HEK293T (cell line): Measurements from ENCODE around the gene SLC18A3.

Experiments used
- ARNT ChIP-seq: fragments of 450-650 bp; IDR thresholded peaks from 2 replicates; pipeline ENCODE4 v1.6.1; 2017; ENCODE audit warnings: mild to moderate bottlenecking
- BHLHE40 ChIP-seq: fragments of 450-650 bp; IDR thresholded peaks from 2 replicates; pipeline ENCODE4 v1.6.1; 2016; ENCODE audit warnings: mild to moderate bottlenecking, moderate library complexity, borderline replicate concordance
- CTBP1 ChIP-seq: fragments of 450-650 bp; IDR thresholded peaks from 2 replicates; pipeline ENCODE4 v1.6.1; 2016; ENCODE audit warnings: borderline replicate concordance
- ELF4 ChIP-seq: fragments of 450-650 bp; IDR thresholded peaks from 2 replicates; pipeline ENCODE4 v1.6.1; 2017; ENCODE audit warnings: antibody characterized with exemption
- FOXA1 ChIP-seq: fragments of 450-650 bp; IDR thresholded peaks from 2 replicates; pipeline ENCODE4 v1.6.1; 2016; ENCODE audit warnings: mild to moderate bottlenecking
- FOXK2 ChIP-seq: fragments of 450-650 bp; IDR thresholded peaks from 2 replicates; pipeline ENCODE4 v1.6.1; 2016; ENCODE audit warnings: mild to moderate bottlenecking
- FOXM1 ChIP-seq: fragments of 450-650 bp; IDR thresholded peaks from 2 replicates; pipeline ENCODE4 v1.6.1; 2017; ENCODE audit warnings: mild to moderate bottlenecking, borderline replicate concordance
- L3MBTL2 ChIP-seq: fragments of 450-650 bp; conservative IDR thresholded peaks from 2 replicates; pipeline ENCODE4 v1.6.1; 2016; ENCODE audit warnings: mild to moderate bottlenecking
- NFRKB ChIP-seq: fragments of 450-650 bp; IDR thresholded peaks from 2 replicates; pipeline ENCODE4 v1.6.1; 2016; ENCODE audit warnings: mild to moderate bottlenecking, moderate library complexity
- SP1 ChIP-seq: fragments of 450-650 bp; IDR thresholded peaks from 2 replicates; pipeline ENCODE4 v1.6.1; 2017
- SUZ12 ChIP-seq: fragments of 450-650 bp; IDR thresholded peaks from 2 replicates; pipeline ENCODE4 v1.6.1; 2016; ENCODE audit warnings: mild to moderate bottlenecking
- TARDBP ChIP-seq: fragments of 450-650 bp; IDR thresholded peaks from 2 replicates; pipeline ENCODE4 v1.6.1; 2016
- ZNF384 ChIP-seq: fragments of 450-650 bp; IDR thresholded peaks from 2 replicates; pipeline ENCODE4 v1.6.1; 2016
- TF ChIP-seq, protein P1 (sequence below): fragments of 450-650 bp; IDR thresholded peaks from 2 replicates; pipeline ENCODE4 v1.6.1; 2016

DNA sequence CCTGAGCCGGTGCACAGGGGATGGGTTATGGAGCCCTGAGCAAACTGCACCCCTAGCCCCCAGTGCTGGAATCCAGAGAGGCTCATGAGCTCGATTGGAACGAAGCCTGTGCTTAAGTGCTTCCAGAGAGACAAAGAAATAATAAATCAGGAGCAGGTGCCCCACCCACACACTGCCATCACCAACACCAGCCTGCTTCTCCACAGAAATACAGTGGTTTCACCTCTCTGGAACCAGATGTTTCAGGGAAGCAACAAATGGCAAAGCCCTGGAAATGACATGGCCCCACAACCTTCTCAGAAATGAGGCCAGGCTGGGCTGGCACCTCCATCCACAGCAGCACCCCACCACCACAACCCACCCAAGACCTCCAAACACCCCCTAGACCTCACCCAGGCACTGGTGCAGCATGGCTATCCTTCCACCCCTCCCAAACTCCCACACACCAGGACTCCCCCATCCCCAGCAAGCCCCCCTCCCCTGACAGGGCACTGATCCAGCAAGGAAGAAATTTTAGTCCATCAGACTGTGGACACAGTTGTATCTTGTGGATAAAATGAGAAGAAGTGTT, 4.1 kb upstream of the SLC18A3 start:
- TF ChIP-seq SUZ12 (no peak), SP1 (no peak), FOXM1 (no peak), FOXA1 (no peak), FOXK2 (no peak), L3MBTL2 (no peak), TARDBP (no peak), CTBP1 (no peak), ELF4 (no peak), BHLHE40 (no peak), NFRKB (no peak), ARNT (no peak), ZNF384 (no peak)
- TF ChIP-seq, protein P1, sequence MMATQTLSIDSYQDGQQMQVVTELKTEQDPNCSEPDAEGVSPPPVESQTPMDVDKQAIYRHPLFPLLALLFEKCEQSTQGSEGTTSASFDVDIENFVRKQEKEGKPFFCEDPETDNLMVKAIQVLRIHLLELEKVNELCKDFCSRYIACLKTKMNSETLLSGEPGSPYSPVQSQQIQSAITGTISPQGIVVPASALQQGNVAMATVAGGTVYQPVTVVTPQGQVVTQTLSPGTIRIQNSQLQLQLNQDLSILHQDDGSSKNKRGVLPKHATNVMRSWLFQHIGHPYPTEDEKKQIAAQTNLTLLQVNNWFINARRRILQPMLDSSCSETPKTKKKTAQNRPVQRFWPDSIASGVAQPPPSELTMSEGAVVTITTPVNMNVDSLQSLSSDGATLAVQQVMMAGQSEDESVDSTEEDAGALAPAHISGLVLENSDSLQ: no peak
